ENCODE results near the gene PIH1D2.

Gene PIH1D2

GRCh38 chr11:112085822-112086421 lies 12.1 kb upstream of the PIH1D2 start:
- H3K9me3 ChIP-seq, result no peaks in the 10 kb centered on the region
- H3K36me3 ChIP-seq, result peaks cover 54 to 66% (median 64%) of the 10 kb centered on the region in 3 donors
- H3K27ac ChIP-seq, result peak overlapping the region; percentile 76 to 83
- intact Hi-C loops (cut with DNase I; ENCODE audit: low total_unique reads), result loop anchor here (5.0 kb wide), 1 partner anchor 204 kb away; no protein-coding TSS in a partner anchor
- peak overlapping the region; percentile 75 to 82 for H3K4me3 ChIP-seq
- peaks cover 0 to 33% (median 24%) of the 10 kb centered on the region in 4 donors for H3K4me1 ChIP-seq
- H3K27me3 ChIP-seq, result no peaks in the 10 kb centered on the region
- no peak for TF ChIP-seq CTCF (IDR thresholded peaks at IDR 0.05)
- no peak for DNase-seq

GRCh38 chr11:112082729-112083128 lies 8.9 kb upstream of the PIH1D2 start:
- Histone ChIP-seq H3K36me3 (peaks cover 57 to 70% (median 68%) of the 10 kb centered on the region in 3 donors), H3K27me3 (no peaks in the 10 kb centered on the region), H3K9me3 (no peaks in the 10 kb centered on the region), H3K4me3 (no peak overlapping the region), H3K4me1 (peaks cover 0 to 15% (median 14%) of the 10 kb centered on the region in 4 donors), H3K27ac (no peak overlapping the region)
- intact Hi-C loops (cut with DNase I; ENCODE audit: low total_unique reads), result no loop called here
- no peak for DNase-seq
- TF ChIP-seq CTCF (IDR thresholded peaks at IDR 0.05), result no peak

- no peak overlapping the region for H3K27ac ChIP-seq
- intact Hi-C loops (cut with DNase I; ENCODE audit: low total_unique reads), result no loop called here
- H3K4me1 ChIP-seq, result no peaks in the 10 kb centered on the region
- no peak for DNase-seq
- H3K36me3 ChIP-seq, result peaks cover 34 to 49% (median 37%) of the 10 kb centered on the region in 3 donors
- H3K9me3 ChIP-seq, result no peaks in the 10 kb centered on the region
- no peak overlapping the region for H3K4me3 ChIP-seq
- H3K27me3 ChIP-seq, result no peaks in the 10 kb centered on the region
- no peak for TF ChIP-seq CTCF (IDR thresholded peaks at IDR 0.05)
These were observed 10.9 kb downstream of the PIH1D2 start for GRCh38 chr11:112062923-112063322.

- Histone ChIP-seq H3K4me1 (no peaks in the 10 kb centered on the region), H3K9me3 (no peaks in the 10 kb centered on the region), H3K36me3 (peaks cover 41 to 86% (median 63%) of the 10 kb centered on the region in 3 donors), H3K27me3 (no peaks in the 10 kb centered on the region), H3K27ac (no peak overlapping the region), H3K4me3 (no peak overlapping the region)
- no peak for DNase-seq
- no peak for TF ChIP-seq CTCF (IDR thresholded peaks at IDR 0.05)
- intact Hi-C loops (cut with DNase I; ENCODE audit: low total_unique reads), result no loop called here
These were observed 15.7 kb downstream of the PIH1D2 start for GRCh38 chr11:112058103-112058502.

GRCh38 chr11:112057170-112057569 lies 16.6 kb downstream of the PIH1D2 start:
- TF ChIP-seq CTCF (IDR thresholded peaks at IDR 0.05), result no peak
- Histone ChIP-seq H3K27ac (no peak overlapping the region), H3K4me1 (no peaks in the 10 kb centered on the region), H3K4me3 (no peak overlapping the region), H3K27me3 (no peaks in the 10 kb centered on the region), H3K36me3 (peaks cover 45 to 86% (median 61%) of the 10 kb centered on the region in 3 donors), H3K9me3 (no peaks in the 10 kb centered on the region)
- DNase-seq, result no peak
- intact Hi-C loops (cut with DNase I; ENCODE audit: low total_unique reads), result no loop called here

All from tibial artery (tissue), 4 donors.